RPMI8226 (cell line): ENCODE results near the gene WTAP.
"Not testable (repeated sequence)": the region's sequence is repeated elsewhere in the genome, so short reads cannot be mapped to it uniquely, and the experiment has no call there.

Experiments used
- DNase-seq: peaks from one replicate; pipeline ENCODE4 v3.0.0-alpha.2; 2015

WTAP gene

DNA sequence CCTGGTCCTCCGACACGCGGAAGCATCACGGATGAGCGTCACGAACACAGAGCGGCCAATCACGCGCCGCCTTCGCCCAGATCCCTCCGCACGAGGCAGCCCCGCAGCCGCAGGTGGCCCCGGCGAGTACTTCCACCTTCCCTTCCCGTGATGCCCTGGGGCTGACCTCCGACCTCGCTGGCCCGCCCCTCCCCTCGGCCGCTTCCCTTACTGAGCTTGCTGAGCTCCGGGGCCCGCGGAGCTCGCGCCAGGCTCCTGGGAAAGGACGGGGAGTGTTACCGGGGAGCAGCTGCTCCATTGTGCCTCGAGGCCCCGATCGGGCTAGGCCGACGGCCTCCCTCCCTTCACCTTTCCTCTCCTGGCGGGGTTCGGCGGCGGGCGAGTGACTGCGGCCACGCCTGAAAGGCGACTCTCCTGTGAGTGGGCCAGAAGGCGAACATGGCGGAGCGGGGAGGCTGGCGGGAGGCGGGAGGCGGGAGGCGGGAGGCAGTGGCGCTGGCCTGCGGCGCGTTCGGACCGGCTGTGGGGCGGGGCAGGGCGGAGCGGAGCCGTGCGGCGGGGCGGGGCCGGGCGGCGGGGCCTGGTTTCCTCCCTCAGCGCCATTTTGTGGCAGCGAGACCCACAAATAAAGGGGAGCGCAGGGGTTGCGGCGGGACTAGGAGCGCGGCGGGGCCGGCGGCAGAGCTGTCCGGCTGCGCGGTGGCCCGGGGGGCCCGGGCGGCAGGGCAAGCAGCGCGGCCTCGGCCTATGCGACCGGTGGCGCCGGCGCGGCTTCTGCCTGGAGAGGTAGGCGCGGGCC lies at the start of gene WTAP:
Gene WTAP, plus strand, starts transcription at position 589 of the 799 bp plus-strand sequence. CDS start 8,760 bp downstream, outside the sequence.
- DNase-seq: peak; percentile 98

DNA sequence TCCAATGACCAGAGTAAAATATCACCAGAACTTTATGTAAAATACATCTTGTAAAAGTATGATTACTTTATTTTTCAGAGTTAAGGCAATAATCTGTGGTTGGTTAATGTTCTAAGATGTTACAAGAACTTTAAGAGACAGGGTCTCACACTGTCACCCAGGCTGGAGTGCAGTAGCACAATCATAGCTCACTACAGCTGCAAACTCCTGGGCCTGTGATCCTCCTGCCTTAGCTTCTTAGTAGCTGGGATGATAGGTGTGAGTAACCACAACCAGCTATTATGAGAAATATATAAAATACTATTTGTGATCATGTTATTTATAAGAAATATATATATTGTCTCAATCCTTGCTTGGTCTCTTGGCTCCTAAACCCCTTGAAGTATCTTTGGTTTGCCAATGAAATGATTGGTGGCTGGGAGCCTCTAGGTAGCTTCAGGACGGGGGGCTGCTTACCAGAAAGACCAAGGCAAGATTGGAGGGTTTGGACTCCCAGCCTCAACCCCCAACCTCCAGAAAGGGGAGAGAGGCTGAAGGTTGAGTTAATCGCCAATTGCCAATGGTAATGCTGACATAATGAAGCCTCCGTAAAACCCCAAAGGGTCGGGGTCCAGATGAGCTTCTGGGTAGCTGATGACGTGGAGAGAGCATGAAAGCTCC lies 49.7 kb upstream of the WTAP start:
- DNase-seq: no peak

GRCh38 chr6:159678574-159678973 lies 48.7 kb upstream of the WTAP start:
- DNase-seq: no peak

GRCh38 chr6:159679091-159680077 lies 47.9 kb upstream of the WTAP start:
- no peak for DNase-seq

DNA sequence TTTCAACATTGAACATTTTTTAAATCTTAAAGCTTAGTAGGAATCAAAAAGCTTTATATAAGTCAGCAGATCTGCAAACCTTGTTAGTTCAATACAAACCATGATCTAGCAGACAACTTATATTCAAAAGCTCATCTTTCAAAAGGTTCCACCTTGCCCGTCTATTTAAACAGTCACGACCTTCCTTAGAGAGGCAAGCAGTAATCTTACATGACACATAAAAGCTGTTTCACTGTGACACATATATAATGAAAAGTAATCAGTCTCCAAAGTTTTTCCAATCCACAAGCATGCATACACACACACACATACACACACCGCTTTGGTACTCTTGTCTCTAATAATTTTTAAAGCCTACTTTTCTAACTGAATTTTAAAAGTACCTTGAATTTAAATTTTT lies 47.2 kb upstream of the WTAP start:
- no peak for DNase-seq

- DNase-seq: no peak
These were observed 46.0 kb upstream of the WTAP start for GRCh38 chr6:159681191-159681880.

GRCh38 chr6:159682295-159682694 lies 45.0 kb upstream of the WTAP start:
- DNase-seq: no peak

DNA sequence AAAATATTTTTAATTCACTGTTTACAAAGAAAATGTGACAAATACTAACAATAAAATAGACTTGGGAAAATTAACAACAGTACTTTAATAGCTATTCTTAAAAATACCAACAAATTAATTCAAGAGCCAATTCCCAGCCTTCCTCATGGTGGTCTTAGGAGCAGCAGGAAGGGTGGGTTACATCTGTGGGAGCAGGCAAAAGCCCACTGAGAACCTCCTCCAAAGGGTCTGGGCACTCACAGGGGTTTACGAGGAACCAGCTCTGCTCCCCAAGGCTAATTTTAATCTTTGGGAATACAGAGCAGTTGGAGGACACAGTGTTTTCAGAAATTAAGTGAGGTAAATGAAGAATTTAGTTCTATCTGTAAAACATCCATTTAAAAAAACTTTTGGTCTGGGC lies 44.5 kb upstream of the WTAP start:
- DNase-seq: no peak

GRCh38 chr6:159684013-159684304 lies 43.3 kb upstream of the WTAP start:
- DNase-seq: no peak

DNA sequence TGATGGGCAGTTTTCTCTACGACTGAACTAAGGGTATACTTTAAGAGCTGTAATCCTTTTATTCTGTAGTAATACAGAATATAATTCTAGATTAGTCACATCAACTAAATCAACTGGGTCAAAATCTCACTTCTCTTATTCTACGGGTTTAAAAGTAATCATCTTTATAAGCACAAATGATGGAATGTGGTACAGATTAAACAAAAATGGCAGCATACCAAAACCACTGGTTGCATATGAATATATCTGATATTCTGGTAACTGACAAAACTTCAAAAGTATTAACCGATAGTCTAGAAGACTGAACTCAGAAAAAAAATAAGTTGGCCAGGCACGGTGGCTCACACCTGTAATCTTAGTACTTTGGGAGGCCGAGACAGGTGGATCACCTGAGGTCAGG lies 41.3 kb upstream of the WTAP start:
- DNase-seq: no peak

DNA sequence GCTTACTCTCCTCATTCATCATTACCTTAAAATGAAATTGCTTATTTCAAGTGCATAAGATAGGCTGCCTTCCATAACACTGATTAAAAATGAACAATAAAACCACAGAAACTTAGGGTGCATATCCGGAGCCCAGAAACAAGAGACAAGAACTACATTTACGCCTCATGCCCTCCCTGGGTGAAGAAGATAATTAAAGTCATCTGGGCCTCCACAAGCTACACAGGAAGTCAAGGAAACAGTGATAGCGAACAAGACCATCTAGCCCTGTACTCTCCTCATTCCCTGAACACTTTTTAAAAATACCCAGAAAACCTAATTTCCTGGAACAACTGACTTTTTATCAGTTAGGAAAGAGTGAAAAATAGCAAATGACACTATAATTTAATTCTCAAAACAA lies 40.6 kb upstream of the WTAP start:
- no peak for DNase-seq

DNA sequence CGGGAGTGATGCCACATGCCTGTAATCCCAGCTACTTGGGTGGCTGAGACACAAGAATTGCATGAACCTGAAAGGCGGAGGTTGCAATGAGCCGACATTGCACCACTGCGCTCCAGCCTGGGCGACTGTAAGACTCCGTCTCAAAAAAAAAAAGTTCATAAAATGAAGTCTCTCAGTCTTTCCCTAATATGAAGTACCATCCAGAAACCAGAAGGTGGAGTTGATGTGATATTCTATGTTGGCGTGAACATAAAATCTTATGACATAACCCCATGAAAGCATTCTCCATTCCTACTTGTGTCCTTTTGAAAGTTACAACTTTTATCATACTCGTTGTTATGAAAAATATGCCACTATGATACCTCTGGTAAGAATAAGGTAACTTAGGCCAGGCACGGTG lies 40.0 kb upstream of the WTAP start:
- no peak for DNase-seq

DNA sequence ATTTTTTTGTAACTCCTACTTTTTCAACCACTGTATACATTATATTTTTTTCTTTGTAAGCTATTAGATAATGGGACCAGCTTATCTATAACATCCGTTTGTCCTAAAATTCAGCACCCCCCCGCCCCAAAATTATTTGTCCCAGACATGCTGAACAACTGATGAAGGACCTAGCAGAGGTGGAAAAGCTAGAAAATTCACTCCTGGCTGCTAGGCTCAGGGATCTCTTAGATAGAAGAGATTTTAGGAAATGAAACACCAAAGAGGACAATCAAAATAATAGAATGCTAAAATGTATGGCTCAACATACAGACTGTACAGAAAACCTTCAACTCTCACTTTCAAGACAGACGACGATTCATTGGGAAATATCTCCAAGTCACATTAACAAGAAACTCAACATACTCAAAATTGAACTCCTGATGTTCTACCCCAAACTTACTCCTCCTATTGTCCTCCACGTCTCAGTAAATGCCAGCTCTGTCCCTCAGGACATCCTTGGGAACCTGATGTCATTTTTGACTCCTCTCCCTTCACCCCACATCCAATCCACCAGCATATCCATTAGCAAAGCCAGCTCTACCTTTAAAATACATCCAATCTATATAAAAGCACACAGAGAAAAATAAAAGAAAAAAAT lies 38.9 kb upstream of the WTAP start:
- DNase-seq: no peak

DNA sequence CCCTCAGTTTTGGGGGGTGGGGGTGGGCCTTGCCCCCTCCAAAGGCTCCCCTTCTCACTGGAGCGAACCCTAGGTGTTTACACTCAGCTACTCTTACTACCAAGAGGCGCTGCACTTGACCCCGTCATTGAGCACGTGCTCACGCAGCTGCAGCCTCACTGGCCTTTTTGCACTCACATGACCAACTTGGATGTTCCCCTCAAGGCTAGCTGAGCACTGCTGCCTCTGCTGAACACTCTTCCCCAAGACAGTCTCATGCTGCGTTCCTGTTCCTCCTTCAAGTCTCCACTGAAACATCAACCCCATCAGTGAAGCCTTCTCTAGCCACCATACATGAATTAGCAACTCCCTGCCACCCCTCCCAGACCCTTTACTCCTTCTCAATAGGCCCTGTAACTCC lies 38.3 kb upstream of the WTAP start:
- no peak for DNase-seq

- not testable (repeated sequence) for DNase-seq
These were observed 37.2 kb upstream of the WTAP start for GRCh38 chr6:159690135-159690534.

DNA sequence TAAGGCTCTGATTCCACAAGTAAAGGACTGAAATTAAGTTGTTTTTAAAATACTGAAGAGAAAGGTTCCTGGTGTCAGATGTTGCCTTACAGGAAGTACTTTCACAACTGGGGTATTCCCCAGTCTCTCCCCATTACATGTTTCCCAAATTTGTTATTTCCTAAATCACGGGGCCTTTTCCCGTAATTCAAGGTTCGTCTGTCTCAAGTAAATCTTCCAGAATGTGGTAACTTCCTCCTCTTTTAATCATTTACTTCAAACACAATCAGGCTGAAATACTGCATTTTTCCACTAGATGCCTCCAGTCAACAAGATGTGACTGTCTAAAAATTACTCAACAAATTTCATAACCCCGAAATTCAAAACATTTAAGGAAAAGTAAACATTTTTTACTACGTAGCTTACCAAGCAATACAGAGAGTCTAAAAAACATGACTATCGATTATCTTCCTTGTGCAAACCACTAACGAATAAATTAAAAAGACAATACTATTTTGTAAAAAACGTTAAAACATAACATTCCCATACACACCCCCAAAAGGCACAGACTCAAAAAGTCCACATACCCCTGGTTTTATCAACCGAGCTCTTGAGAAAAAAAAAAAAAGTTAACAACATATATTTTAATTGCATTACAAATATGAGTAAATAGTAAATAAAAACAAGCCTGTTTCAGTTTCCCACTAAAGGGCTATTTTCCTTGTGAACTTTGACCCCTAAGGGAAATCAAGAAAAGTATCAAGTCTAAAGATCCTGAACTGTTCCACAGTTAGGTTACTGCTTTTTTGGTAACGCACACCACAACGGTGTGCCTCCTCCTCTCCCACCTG lies 36.0 kb upstream of the WTAP start:
- peak; percentile 68 for DNase-seq

DNA sequence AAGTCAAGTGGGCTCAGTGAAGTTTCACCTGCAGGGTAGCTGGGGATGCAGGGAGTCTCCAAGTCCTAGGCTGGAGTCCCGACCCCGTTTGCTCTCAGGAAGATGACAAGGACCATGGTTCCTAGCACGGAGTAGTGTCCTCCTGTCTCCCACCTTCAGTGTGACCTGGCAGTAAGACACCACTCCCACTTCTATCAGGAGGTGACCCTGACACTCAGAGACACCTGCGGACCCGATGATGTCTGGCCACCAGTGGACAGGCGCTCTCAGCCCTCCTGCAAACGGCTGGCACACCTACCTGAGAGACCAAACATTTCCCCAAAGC lies 35.4 kb upstream of the WTAP start:
- peak; percentile 20 for DNase-seq

- peak; percentile 70 for DNase-seq
These were observed 34.8 kb upstream of the WTAP start for GRCh38 chr6:159692303-159693127.

DNA sequence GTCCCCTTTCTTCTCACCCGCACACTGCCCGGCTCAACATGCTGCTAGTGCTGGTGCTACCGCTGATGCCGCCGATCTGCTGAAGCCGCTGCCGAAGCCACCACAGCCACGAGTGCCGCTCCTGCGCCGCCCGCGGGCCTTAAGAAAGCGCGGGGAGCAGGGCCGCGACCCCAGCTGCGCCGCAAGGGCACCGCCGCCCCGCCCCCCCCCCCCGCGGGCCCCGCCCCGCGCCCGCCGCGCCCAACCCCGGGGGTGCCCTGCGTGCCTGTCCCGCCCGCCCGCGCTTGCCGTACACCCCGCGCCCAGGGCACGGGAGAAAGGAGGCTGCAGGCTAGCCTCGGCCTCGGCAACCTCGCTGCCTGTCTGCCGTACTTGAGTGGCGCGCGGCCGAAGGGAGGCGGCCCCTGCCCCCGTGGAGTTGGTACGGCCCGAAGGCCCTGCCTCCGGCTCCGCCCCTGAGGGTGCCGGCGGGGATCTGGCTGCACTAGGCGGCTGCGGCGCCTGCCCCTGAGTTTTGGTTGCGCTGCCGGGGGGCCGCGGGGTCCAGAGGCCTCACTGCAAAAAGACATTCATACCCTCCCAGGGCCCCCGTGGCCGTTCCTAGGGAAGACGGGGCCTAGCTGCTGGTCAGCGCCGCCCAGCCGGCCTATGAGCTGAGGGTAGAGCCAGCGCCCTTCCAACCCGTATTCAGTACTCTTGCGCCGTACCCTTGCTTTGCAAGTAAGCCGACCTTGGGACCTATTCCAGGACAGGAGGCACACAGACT lies 34.0 kb upstream of the WTAP start, which contains the start of gene SOD2:
Gene SOD2, minus strand, starts transcription at position 114 of the 766 bp plus-strand sequence. Its CDS starts 74 bp downstream, at position 40.
- DNase-seq: peak; percentile 94
